SK-N-SH treated with all-trans-retinoic acid at 6 μM for 48 hours (cell line): Measurements from ENCODE around the gene BRAT1.
"Not testable (repeated sequence)": the region's sequence is repeated elsewhere in the genome, so short reads cannot be mapped to it uniquely, and the experiment has no call there.

Experiments used
- ATAC-seq: fragments of 200-7000 bp; cut with Tn5 transposase; 3 replicates; pipeline ENCODE4 v1.9.1; 2020; ENCODE audit warnings: mild to moderate bottlenecking, moderate library complexity
- BACH2 ChIP-seq: fragments of 250-450 bp; sonication (Bioruptor Pico); IDR thresholded peaks from 2 replicates; pipeline ENCODE4 v1.9.0; 2021; ENCODE audit warnings: mild to moderate bottlenecking, borderline replicate concordance
- ESRRG ChIP-seq: fragments of 250-450 bp; sonication (Bioruptor Pico); IDR thresholded peaks from 2 replicates; pipeline ENCODE4 v1.6.1; 2021; ENCODE audit warnings: mild to moderate bottlenecking
- GLIS3 ChIP-seq: fragments of 250-450 bp; sonication (Bioruptor Pico); IDR thresholded peaks from 2 replicates; pipeline ENCODE4 v1.5.0; 2020; ENCODE audit warnings: mild to moderate bottlenecking, moderate library complexity
- ISL1 ChIP-seq: fragments of 250-450 bp; sonication (Bioruptor Pico); IDR thresholded peaks from 2 replicates; pipeline ENCODE4 v2.1.2; 2022; ENCODE audit warnings: mild to moderate bottlenecking, moderate library complexity
- OSR1 ChIP-seq: fragments of 250-450 bp; sonication (Bioruptor Pico); IDR thresholded peaks from 2 replicates; pipeline ENCODE4 v1.8.0; 2022; ENCODE audit warnings: moderate library complexity, mild to moderate bottlenecking, inconsistent platforms
- PPARA ChIP-seq: fragments of 250-450 bp; sonication (Bioruptor Pico); IDR thresholded peaks from 2 replicates; pipeline ENCODE4 v1.5.0; 2020; ENCODE audit warnings: mild to moderate bottlenecking, borderline replicate concordance
- RARB ChIP-seq: fragments of 250-450 bp; sonication (Bioruptor Pico); IDR thresholded peaks from 2 replicates; pipeline ENCODE4 v1.8.0; 2021; ENCODE audit warnings: mild to moderate bottlenecking, moderate library complexity
- SNAI2 ChIP-seq: fragments of 250-450 bp; sonication (Bioruptor Pico); IDR thresholded peaks from 2 replicates; pipeline ENCODE4 v1.5.0; 2020; ENCODE audit warnings: mild to moderate bottlenecking, moderate library complexity
- TOX ChIP-seq: fragments of 250-450 bp; sonication (Bioruptor Pico); IDR thresholded peaks from 2 replicates; pipeline ENCODE4 v1.8.0; 2021; ENCODE audit warnings: mild to moderate bottlenecking, moderate library complexity, borderline replicate concordance
- ZC3H10 ChIP-seq: fragments of 250-450 bp; sonication (Bioruptor Pico); IDR thresholded peaks from 2 replicates; pipeline ENCODE4 v1.5.1; 2021; ENCODE audit warnings: mild to moderate bottlenecking, moderate library complexity
- ZFP30 ChIP-seq: fragments of 450-650 bp; formaldehyde crosslinking; IDR thresholded peaks from 2 replicates; pipeline ENCODE4 v1.5.0; 2022; ENCODE audit warnings: mild to moderate bottlenecking, moderate library complexity
- ZNF70 ChIP-seq: fragments of 450-650 bp; formaldehyde crosslinking; IDR thresholded peaks from 2 replicates; pipeline ENCODE4 v1.5.0; 2020; ENCODE audit warnings: mild to moderate bottlenecking, moderate library complexity
- ZNF8 ChIP-seq: fragments of 450-650 bp; formaldehyde crosslinking; IDR thresholded peaks from 2 replicates; pipeline ENCODE4 v1.5.0; 2020; ENCODE audit warnings: mild to moderate bottlenecking, moderate library complexity
- TF ChIP-seq, protein P1 (sequence below): fragments of 250-450 bp; sonication (Bioruptor Pico); IDR thresholded peaks from 2 replicates; pipeline ENCODE4 v1.8.0; 2021; ENCODE audit warnings: low read depth, mild to moderate bottlenecking, moderate library complexity, borderline replicate concordance
- TF ChIP-seq, protein P2 (sequence below): fragments of 250-450 bp; sonication (Bioruptor Pico); IDR thresholded peaks from 2 replicates; pipeline ENCODE4 v1.5.0; 2020; ENCODE audit warnings: mild to moderate bottlenecking, moderate library complexity
- TF ChIP-seq, protein P3 (sequence below): fragments of 250-450 bp; sonication (Bioruptor Pico); IDR thresholded peaks from 2 replicates; pipeline ENCODE4 v1.5.1; 2021; ENCODE audit warnings: mild to moderate bottlenecking, moderate library complexity

Gene BRAT1

DNA sequence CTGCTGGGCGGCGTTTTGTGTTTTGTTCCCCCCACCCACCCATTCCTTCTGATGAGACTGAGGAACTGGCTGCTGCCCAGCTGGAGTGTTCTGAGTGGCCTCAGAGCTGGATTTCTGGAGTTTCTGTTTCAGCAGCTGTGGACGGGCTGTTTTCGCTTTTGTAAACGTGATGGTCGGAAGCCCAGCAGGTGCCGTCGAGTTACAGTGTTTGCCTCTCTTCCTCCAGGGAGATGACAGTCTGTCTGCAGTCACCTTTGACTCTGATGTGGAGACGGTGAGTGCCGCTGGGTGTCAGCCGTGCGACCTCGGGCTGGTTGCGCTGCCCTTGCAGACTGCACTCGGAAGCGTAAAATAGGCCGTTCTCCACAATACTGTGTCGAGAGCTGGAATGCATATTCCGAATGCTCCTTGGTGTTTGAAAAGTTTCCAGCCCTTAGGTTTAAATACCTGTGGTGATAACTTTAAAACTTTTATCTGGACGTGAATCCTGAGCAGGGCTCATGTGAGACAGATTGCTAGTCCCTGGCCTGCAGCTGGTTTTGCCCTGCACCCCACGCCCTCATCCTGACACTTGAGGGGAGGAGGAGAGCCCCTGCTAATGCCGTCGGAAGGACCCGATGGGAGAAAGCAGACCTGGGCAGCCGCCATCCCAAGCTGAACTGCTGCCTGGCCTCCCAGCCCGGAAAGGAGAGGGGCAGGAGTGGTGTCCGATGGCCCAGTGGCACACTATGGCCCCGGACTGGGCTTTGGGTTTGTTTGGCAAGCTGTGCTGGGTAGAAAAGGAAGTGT is 11.8 kb upstream of the BRAT1 start (continued):
- TF ChIP-seq, protein P1, sequence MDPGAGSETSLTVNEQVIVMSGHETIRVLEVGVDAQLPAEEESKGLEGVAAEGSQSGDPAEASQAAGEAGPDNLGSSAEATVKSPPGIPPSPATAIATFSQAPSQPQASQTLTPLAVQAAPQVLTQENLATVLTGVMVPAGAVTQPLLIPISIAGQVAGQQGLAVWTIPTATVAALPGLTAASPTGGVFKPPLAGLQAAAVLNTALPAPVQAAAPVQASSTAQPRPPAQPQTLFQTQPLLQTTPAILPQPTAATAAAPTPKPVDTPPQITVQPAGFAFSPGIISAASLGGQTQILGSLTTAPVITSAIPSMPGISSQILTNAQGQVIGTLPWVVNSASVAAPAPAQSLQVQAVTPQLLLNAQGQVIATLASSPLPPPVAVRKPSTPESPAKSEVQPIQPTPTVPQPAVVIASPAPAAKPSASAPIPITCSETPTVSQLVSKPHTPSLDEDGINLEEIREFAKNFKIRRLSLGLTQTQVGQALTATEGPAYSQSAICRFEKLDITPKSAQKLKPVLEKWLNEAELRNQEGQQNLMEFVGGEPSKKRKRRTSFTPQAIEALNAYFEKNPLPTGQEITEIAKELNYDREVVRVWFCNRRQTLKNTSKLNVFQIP (CRISPR knock-in tag): no peak
- TF ChIP-seq RARB: no peak
- no peak for TF ChIP-seq ZC3H10 (CRISPR knock-in tag)
- no peak for TF ChIP-seq OSR1

DNA sequence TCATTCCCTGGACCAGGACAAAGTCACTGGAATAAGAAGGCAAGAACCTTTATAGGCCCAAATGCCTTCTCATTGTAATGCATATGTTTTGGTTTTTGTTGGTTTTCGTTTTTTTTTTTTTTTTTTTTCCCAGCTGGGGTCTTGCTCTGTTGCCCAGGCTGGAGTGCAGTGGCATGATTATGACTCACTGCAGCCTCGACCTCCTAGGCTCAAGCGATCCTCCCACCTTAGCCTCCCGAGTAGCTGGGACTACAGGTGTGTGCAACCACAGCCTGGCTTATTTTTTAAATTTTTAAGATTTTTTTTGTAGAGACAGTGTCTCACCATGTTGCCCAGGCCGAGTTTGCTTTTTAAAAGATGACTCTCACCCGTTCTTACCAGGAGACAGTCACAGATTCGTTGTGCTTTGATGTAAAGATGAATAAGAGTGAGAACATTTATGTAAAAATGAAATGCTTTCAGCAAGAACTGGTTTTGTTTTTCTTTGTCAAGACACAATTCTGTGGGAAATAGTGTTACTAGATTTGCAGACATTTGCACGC is 11.1 kb upstream of the BRAT1 start:
- no peak for ATAC-seq
- TF ChIP-seq ZNF70 (CRISPR knock-in tag) (no peak), GLIS3 (CRISPR knock-in tag) (no peak), ZC3H10 (CRISPR knock-in tag) (no peak), TOX (CRISPR knock-in tag) (no peak), SNAI2 (CRISPR knock-in tag) (no peak), BACH2 (no peak), ZFP30 (CRISPR knock-in tag) (no peak), ISL1 (CRISPR knock-in tag) (no peak), ESRRG (no peak), RARB (no peak)
- TF ChIP-seq, protein P2, sequence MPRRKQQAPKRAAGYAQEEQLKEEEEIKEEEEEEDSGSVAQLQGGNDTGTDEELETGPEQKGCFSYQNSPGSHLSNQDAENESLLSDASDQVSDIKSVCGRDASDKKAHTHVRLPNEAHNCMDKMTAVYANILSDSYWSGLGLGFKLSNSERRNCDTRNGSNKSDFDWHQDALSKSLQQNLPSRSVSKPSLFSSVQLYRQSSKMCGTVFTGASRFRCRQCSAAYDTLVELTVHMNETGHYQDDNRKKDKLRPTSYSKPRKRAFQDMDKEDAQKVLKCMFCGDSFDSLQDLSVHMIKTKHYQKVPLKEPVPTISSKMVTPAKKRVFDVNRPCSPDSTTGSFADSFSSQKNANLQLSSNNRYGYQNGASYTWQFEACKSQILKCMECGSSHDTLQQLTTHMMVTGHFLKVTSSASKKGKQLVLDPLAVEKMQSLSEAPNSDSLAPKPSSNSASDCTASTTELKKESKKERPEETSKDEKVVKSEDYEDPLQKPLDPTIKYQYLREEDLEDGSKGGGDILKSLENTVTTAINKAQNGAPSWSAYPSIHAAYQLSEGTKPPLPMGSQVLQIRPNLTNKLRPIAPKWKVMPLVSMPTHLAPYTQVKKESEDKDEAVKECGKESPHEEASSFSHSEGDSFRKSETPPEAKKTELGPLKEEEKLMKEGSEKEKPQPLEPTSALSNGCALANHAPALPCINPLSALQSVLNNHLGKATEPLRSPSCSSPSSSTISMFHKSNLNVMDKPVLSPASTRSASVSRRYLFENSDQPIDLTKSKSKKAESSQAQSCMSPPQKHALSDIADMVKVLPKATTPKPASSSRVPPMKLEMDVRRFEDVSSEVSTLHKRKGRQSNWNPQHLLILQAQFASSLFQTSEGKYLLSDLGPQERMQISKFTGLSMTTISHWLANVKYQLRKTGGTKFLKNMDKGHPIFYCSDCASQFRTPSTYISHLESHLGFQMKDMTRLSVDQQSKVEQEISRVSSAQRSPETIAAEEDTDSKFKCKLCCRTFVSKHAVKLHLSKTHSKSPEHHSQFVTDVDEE (CRISPR knock-in tag): no peak
- TF ChIP-seq, protein P3, sequence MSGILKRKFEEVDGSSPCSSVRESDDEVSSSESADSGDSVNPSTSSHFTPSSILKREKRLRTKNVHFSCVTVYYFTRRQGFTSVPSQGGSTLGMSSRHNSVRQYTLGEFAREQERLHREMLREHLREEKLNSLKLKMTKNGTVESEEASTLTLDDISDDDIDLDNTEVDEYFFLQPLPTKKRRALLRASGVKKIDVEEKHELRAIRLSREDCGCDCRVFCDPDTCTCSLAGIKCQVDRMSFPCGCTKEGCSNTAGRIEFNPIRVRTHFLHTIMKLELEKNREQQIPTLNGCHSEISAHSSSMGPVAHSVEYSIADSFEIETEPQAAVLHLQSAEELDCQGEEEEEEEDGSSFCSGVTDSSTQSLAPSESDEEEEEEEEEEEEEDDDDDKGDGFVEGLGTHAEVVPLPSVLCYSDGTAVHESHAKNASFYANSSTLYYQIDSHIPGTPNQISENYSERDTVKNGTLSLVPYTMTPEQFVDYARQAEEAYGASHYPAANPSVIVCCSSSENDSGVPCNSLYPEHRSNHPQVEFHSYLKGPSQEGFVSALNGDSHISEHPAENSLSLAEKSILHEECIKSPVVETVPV: no peak

DNA sequence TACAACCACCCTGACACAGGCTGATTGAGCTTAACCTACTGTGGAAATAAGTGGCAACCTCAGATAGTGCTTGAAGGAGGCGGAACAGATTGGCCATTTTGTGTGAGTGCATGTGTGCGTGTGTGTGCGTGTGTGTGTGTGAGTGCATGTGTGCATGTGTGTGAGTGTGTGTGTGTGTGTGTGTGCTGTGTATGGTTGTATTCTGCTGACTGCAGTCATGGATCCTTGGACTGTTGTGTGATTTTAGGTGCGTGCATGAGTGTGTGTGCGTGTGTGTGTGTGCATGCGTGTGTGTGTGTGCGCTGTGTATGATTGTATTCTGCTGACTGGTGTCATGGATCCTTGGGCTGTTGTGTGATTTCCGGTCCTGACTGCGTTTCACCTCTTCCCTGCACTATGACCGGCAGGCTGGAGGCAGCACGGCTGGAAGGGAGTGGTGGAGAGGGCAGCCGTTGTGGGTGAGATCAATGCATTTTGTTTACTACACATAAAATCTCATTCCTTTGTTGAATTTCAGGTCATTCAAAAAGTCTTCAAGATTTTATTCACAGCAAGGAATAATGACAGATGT is 9.7 kb upstream of the BRAT1 start:
- no peak for ATAC-seq
- TF ChIP-seq ZNF70 (CRISPR knock-in tag): no peak
- no peak for TF ChIP-seq ZNF8 (CRISPR knock-in tag)
- TF ChIP-seq RARB: no peak
- TF ChIP-seq ISL1 (CRISPR knock-in tag): no peak
- TF ChIP-seq GLIS3 (CRISPR knock-in tag): no peak
- TF ChIP-seq, protein P2 (CRISPR knock-in tag): no peak
- TF ChIP-seq PPARA: no peak
- no peak for TF ChIP-seq TOX (CRISPR knock-in tag)

DNA sequence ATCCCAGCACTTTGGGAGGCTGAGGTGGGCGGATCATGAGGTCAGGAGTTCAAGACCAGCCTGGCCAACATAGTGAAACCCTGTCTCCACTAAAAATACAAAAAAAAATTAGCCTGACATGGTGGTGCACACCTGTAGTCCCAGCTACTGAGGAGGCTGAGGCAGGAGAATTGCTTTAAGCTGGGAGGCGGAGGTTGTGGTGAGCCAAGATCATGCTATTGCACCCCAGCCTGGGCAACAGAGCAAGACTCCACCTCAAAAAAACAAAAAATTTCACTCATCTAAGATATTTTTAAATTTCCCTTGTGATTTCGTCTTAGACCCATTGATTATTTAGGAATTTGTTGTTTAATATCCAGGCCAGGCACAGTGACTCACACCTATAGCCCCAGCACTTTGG is 8.6 kb upstream of the BRAT1 start:
- ATAC-seq: not testable (repeated sequence)
